H9 (cell line): Measurements from ENCODE around the gene CASP8. TPM values are rescaled to one million over a fixed set of nuclear protein-coding genes. Genes with fewer than 3 reads are reported as not detected.

ENCODE experiments used
- DNase-seq: peaks from one replicate; pipeline ENCODE4 v3.0.0-alpha.2; 2017
- H2AFZ ChIP-seq: one replicate; pipeline ENCODE4 v1.6.1; 2013; ENCODE audit warnings: mild to moderate bottlenecking, low read length, control low read depth, moderate library complexity
- H2AK5ac ChIP-seq: 2 replicates; pipeline ENCODE4 v1.6.1; 2013; ENCODE audit warnings: low read length, control low read depth, mixed read lengths; ENCODE audit not compliant: insufficient read length
- H2BK120ac ChIP-seq: one replicate; pipeline ENCODE4 v1.6.1; 2013; ENCODE audit warnings: low read depth, mild to moderate bottlenecking, low read length, control low read depth, inconsistent platforms; ENCODE audit not compliant: poor library complexity, severe bottlenecking
- H2BK12ac ChIP-seq: 2 replicates; pipeline ENCODE4 v1.6.1; 2013; ENCODE audit warnings: low read length, control low read depth, mixed read lengths, low read depth; ENCODE audit not compliant: insufficient read length
- H2BK15ac ChIP-seq: 2 replicates; pipeline ENCODE4 v1.6.1; 2013; ENCODE audit warnings: low read depth, low read length, control low read depth
- H2BK20ac ChIP-seq: one replicate; pipeline ENCODE4 v1.6.1; 2013; ENCODE audit warnings: low read depth, mild to moderate bottlenecking, low read length, control low read depth, inconsistent platforms; ENCODE audit not compliant: poor library complexity, severe bottlenecking
- H2BK5ac ChIP-seq: 2 replicates; pipeline ENCODE4 v1.6.1; 2013; ENCODE audit warnings: low read length, control low read depth, mixed read lengths; ENCODE audit not compliant: insufficient read length
- H3K14ac ChIP-seq: 2 replicates; pipeline ENCODE4 v1.6.1; 2013; ENCODE audit warnings: low read length, control low read depth; ENCODE audit not compliant: insufficient read depth
- H3K18ac ChIP-seq: 2 replicates; pipeline ENCODE4 v1.6.1; 2013; ENCODE audit warnings: low read depth, mild to moderate bottlenecking, mixed read lengths, low read length, control low read depth; ENCODE audit not compliant: insufficient read length
- H3K23ac ChIP-seq: 2 replicates; pipeline ENCODE4 v1.6.1; 2013; ENCODE audit warnings: low read length, control low read depth, mixed read lengths, low read depth; ENCODE audit not compliant: insufficient read length
- H3K23me2 ChIP-seq: 2 replicates; pipeline ENCODE4 v1.6.1; 2013; ENCODE audit warnings: low read depth, mild to moderate bottlenecking, mixed read lengths, low read length, control low read depth; ENCODE audit not compliant: insufficient read length, poor library complexity, severe bottlenecking
- H3K27ac ChIP-seq: 2 replicates; pipeline ENCODE4 v1.5.1; 2013; ENCODE audit warnings: low read length, control low read depth, mixed read lengths, low read depth; ENCODE audit not compliant: insufficient read length
- H3K27me3 ChIP-seq: 2 replicates; pipeline ENCODE4 v1.6.1; 2013; ENCODE audit warnings: low read length, control low read depth, inconsistent platforms; ENCODE audit not compliant: insufficient read depth
- H3K4ac ChIP-seq: 2 replicates; pipeline ENCODE4 v1.6.1; 2013; ENCODE audit warnings: low read depth, mild to moderate bottlenecking, control low read depth, inconsistent platforms, low read length, moderate library complexity
- H3K4me1 ChIP-seq: 2 replicates; pipeline ENCODE4 v1.6.1; 2013; ENCODE audit warnings: low read length, control low read depth, inconsistent platforms; ENCODE audit not compliant: insufficient read depth
- H3K4me2 ChIP-seq: 2 replicates; pipeline ENCODE4 v1.6.1; 2013; ENCODE audit warnings: low read length, control low read depth, mixed read lengths; ENCODE audit not compliant: insufficient read length, insufficient read depth
- H3K56ac ChIP-seq: 2 replicates; pipeline ENCODE4 v1.6.1; 2013; ENCODE audit warnings: low read depth, mild to moderate bottlenecking, mixed read lengths, low read length, control low read depth; ENCODE audit not compliant: insufficient read length
- H3K79me1 ChIP-seq: 2 replicates; pipeline ENCODE4 v1.6.1; 2013; ENCODE audit warnings: low read depth, mild to moderate bottlenecking, moderate library complexity, low read length, control low read depth, inconsistent platforms; ENCODE audit not compliant: insufficient read depth, poor library complexity, severe bottlenecking
- H3K79me2 ChIP-seq: 2 replicates; pipeline ENCODE4 v1.6.1; 2013; ENCODE audit warnings: low read length, control low read depth, inconsistent platforms; ENCODE audit not compliant: insufficient read depth
- H3K9ac ChIP-seq: 2 replicates; pipeline ENCODE4 v1.6.1; 2013; ENCODE audit warnings: low read length, control low read depth, mixed read lengths; ENCODE audit not compliant: insufficient read length; ENCODE audit errors: extremely low read depth
- H3K9me3 ChIP-seq: one replicate; pipeline ENCODE4 v1.6.1; 2013; ENCODE audit warnings: low read depth, low read length, inconsistent platforms; ENCODE audit not compliant: control insufficient read depth
- H3T11ph ChIP-seq: one replicate; pipeline ENCODE4 v1.6.1; 2013; ENCODE audit warnings: mild to moderate bottlenecking, low read length, control low read depth, inconsistent platforms
- H4K20me1 ChIP-seq: one replicate; pipeline ENCODE4 v1.6.1; 2013; ENCODE audit not compliant: control insufficient read depth, insufficient read length, insufficient read depth
- H4K5ac ChIP-seq: 2 replicates; pipeline ENCODE4 v1.6.1; 2013; ENCODE audit warnings: low read depth, mild to moderate bottlenecking, mixed read lengths, low read length, control low read depth; ENCODE audit not compliant: insufficient read length
- H4K8ac ChIP-seq: replicated peaks from 2 replicates; pipeline ENCODE4 v1.6.1; 2013; ENCODE audit warnings: low read length, control low read depth, mixed read lengths, low read depth; ENCODE audit not compliant: insufficient read length
- H4K91ac ChIP-seq: 2 replicates; pipeline ENCODE4 v1.6.1; 2013; ENCODE audit warnings: low read depth, mild to moderate bottlenecking, moderate library complexity, mixed read lengths, low read length, control low read depth; ENCODE audit not compliant: insufficient read length
- H3K27ac Mint-ChIP-seq, 3 experiments: 2 replicates in 2 of 3; 3 replicates in 1 of 3; pipeline ENCODE4 v1.8.0; 2020 to 2021; ENCODE audit warnings: mixed read lengths in 3 of 3, mild to moderate bottlenecking in 1 of 3, moderate library complexity in 1 of 3
- H3K27me3 Mint-ChIP-seq: 2 replicates; pipeline ENCODE4 v1.8.0; 2021; ENCODE audit warnings: low read depth, mild to moderate bottlenecking, moderate library complexity, mixed read lengths
- H3K36me3 Mint-ChIP-seq, 3 experiments: 2 replicates in 2 of 3; 3 replicates in 1 of 3; pipeline ENCODE4 v1.8.0; 2020 to 2021; ENCODE audit warnings: low read depth in 3 of 3, mixed read lengths in 3 of 3; ENCODE audit not compliant: insufficient read depth in 1 of 3
- H3K4me1 Mint-ChIP-seq, 2 experiments: 2 replicates each; pipeline ENCODE4 v1.8.0; 2020; ENCODE audit warnings: mixed read lengths in 2 of 2
- H3K4me3 Mint-ChIP-seq, 2 experiments: 2 replicates in 1 of 2; 3 replicates in 1 of 2; pipeline ENCODE4 v1.8.0; 2020 to 2021; ENCODE audit warnings: mild to moderate bottlenecking in 2 of 2, mixed read lengths in 2 of 2, moderate library complexity in 1 of 2
- H3K9me3 Mint-ChIP-seq, 2 experiments: 2 replicates in 1 of 2; 3 replicates in 1 of 2; pipeline ENCODE4 v1.8.0; 2020; ENCODE audit warnings: mild to moderate bottlenecking in 2 of 2, mixed read lengths in 2 of 2, moderate library complexity in 1 of 2
- WGBS: extraction: QIAGEN DNeasy Blood & Tissue Kit; methylation state at CpG from one replicate; pipeline ENCODE4 v1.1.7; 2013; ENCODE audit warnings: missing lambda C conversion rate, low lambda C conversion rate, mixed read lengths; ENCODE audit not compliant: insufficient read length; ENCODE audit errors: extremely low coverage; 5-methylcytosine and 5-hydroxymethylcytosine counted together
- total RNA-seq: library from RNA; stranded (reverse); gene quantifications from 2 replicates; pipeline ENCODE4 v1.2.1, GENCODE V29; 2021
- TF ChIP-seq, protein P1 (sequence below): fragments of 200-600 bp; sonication (generic); conservative IDR thresholded peaks from 3 replicates; pipeline ENCODE4 v1.8.0; 2021; ENCODE audit warnings: antibody characterized with exemption, mild to moderate bottlenecking

The CASP8 gene
- total RNA-seq, 1 experiment from 2014 or later = 10.0 TPM

DNA sequence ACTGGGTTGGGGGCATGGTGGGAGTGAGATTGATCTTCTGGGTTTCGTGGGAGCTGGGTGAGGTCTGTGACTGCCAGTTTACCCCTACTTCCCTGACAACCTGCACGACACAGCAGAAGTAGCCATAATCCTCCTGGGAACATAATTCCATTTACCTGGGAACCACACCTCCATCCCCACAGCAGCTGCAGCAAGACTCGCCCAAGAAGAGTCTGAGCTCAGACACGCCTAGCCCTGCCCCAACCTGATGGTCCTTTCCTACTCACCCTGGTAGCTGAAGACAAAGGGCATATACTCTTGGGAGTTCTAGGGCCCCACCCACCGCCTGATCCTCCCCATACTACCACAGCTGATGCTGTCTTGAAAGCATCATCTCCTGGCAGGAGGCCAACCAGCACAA, 53.0 kb downstream of the CASP8 start:
- no peaks in the 10 kb centered on the region for H3K9me3 ChIP-seq
- no peak overlapping the region for H3K56ac ChIP-seq
- no CpG with 5 or more reads among the region's 5 CpGs for WGBS
- Mint-ChIP-seq H3K27ac (no peak overlapping the region), H3K4me3 (no peak overlapping the region), H3K9me3 (peaks cover 4 to 7% of the 10 kb centered on the region in 2 experiments; a peak in 3 of 5 replicates), H3K4me1 (peaks cover 0 to 12% of the 10 kb centered on the region in 2 experiments; a peak in 2 of 4 replicates), H3K27me3 (no peaks in the 10 kb centered on the region), H3K36me3 (no peaks in the 10 kb centered on the region)
- H4K91ac ChIP-seq = no peak overlapping the region
- H3K23ac ChIP-seq = no peak overlapping the region
- no peak overlapping the region for H2AFZ ChIP-seq
- H3K4ac ChIP-seq = no peak overlapping the region
- no peak overlapping the region for H4K5ac ChIP-seq
- H3K4me1 ChIP-seq = no peaks in the 10 kb centered on the region
- TF ChIP-seq, protein P1, sequence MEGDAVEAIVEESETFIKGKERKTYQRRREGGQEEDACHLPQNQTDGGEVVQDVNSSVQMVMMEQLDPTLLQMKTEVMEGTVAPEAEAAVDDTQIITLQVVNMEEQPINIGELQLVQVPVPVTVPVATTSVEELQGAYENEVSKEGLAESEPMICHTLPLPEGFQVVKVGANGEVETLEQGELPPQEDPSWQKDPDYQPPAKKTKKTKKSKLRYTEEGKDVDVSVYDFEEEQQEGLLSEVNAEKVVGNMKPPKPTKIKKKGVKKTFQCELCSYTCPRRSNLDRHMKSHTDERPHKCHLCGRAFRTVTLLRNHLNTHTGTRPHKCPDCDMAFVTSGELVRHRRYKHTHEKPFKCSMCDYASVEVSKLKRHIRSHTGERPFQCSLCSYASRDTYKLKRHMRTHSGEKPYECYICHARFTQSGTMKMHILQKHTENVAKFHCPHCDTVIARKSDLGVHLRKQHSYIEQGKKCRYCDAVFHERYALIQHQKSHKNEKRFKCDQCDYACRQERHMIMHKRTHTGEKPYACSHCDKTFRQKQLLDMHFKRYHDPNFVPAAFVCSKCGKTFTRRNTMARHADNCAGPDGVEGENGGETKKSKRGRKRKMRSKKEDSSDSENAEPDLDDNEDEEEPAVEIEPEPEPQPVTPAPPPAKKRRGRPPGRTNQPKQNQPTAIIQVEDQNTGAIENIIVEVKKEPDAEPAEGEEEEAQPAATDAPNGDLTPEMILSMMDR = no peak
- no peak overlapping the region for H2BK20ac ChIP-seq
- no peak overlapping the region for H4K8ac ChIP-seq
- no peak overlapping the region for H2AK5ac ChIP-seq
- H2BK12ac ChIP-seq = no peak overlapping the region
- no peak overlapping the region for H3K4me2 ChIP-seq
- no peak for DNase-seq
- no peaks in the 10 kb centered on the region for H3K23me2 ChIP-seq
- no peaks in the 10 kb centered on the region for H3K79me1 ChIP-seq
- H4K20me1 ChIP-seq = no peaks in the 10 kb centered on the region
- no peak overlapping the region for H3K14ac ChIP-seq
- H2BK15ac ChIP-seq = no peak overlapping the region
- no peak overlapping the region for H2BK5ac ChIP-seq
- no peak overlapping the region for H3T11ph ChIP-seq
- no peaks in the 10 kb centered on the region for H3K79me2 ChIP-seq
- H3K27me3 ChIP-seq = no peaks in the 10 kb centered on the region
- H3K9ac ChIP-seq = no peak overlapping the region
- no peak overlapping the region for H3K18ac ChIP-seq
- H3K27ac ChIP-seq = no peak overlapping the region
- H2BK120ac ChIP-seq = no peak overlapping the region
